HG02763 (cell line): Measurements from ENCODE around the gene GOLGA6A.
"Not testable (repeated sequence)": the region's sequence is repeated elsewhere in the genome, so short reads cannot be mapped to it uniquely, and the experiment has no call there.

ENCODE experiments used
- ATAC-seq: cut with Tn5 transposase; IDR thresholded peaks from one replicate; pipeline ENCODE4 v1.9.1; 2021; ENCODE audit warnings: mild to moderate bottlenecking, moderate library complexity; ENCODE audit not compliant: unreplicated experiment

Gene GOLGA6A

DNA sequence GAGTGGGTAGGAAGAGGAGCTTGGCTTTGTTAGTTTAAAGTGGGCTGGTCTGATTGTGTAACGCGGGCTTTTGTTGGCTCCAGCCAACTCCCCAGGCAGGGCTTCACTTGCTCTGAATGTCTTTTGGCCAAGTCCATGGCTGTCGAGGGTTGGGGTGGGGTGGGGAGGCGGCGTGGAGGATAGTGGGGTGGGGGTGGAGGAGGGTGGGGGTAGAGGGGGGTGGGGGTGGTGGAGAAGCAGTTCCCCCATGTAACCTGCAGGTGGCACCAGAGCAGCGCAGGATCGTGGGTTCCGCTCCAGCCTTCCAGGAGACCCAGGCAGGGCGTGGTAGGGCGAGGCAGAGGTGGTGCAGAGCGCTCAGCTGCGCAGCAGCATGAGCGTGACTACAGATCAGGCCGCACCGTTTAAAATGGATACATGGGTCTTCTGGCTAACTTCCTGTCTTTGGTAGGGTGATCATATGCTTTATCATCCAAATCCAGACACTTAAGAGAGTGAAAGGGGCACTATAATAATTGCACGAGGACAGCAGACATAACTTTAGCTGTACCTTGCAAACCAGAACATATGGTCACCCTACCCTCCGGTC, 28.3 kb downstream of the GOLGA6A start:
- ATAC-seq, result no peak

GRCh38 chr15:74053517-74053916, 28.8 kb downstream of the GOLGA6A start:
- no peak for ATAC-seq

- ATAC-seq, result not testable (repeated sequence)
Measured at GRCh38 chr15:74052271-74053260, 29.8 kb downstream of the GOLGA6A start.

- no peak for ATAC-seq
Measured at GRCh38 chr15:74050556-74051234, 31.7 kb downstream of the GOLGA6A start.

GRCh38 chr15:74050127-74050526, 32.2 kb downstream of the GOLGA6A start:
- ATAC-seq, result no peak

GRCh38 chr15:74046275-74046674, 36.1 kb downstream of the GOLGA6A start:
- ATAC-seq, result no peak

DNA sequence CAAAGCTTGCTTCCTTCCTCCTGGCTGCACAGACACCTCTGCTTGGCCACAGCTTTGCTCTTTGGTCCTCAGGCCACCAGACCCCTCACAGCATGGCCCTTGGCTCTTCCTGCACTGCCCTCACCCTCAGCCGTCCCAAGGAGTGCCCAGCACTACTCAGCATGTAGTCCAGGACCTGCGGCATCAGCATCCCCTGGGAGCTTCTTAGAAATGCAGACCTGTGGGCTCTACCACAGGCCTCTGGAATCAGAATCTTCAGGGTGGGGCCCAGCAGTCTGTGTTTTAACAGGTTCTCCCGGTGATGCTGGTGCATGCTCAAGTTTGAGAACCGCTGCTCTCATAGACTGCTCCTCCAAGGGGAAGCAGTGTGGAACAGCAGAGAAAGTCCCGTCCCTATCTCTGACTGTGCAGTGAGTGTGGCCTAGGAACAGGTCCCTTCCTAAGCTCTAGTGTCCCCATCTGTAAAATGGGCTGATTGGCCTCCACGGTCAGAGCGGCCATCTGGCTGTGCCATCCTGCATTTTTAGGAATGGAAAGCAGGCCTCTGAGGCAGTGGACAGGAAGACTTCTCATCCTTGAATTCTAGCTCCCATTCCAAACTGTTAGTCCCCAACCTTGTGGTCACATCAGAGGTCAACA, 36.6 kb downstream of the GOLGA6A start:
- ATAC-seq, result no peak

DNA sequence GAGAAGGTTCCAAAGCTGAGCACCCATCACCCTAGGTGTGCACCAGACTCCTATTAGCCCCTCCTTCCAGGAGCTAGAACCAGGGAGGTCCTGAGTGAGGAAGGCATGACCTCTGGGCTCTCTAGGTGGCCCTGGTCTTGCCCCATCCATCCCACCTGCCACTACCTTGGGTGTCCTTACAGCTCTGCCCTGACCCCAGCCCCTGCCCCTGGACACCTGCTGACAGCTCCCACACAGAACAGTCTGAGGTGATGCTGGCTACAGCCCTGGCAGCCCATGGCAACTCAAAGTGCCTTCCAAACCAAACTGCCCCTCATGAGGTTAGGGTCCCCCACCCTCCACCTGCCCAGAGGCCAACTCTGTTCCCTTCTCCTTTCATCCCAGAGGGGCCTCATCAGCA, 37.2 kb downstream of the GOLGA6A start:
- ATAC-seq, result no peak

DNA sequence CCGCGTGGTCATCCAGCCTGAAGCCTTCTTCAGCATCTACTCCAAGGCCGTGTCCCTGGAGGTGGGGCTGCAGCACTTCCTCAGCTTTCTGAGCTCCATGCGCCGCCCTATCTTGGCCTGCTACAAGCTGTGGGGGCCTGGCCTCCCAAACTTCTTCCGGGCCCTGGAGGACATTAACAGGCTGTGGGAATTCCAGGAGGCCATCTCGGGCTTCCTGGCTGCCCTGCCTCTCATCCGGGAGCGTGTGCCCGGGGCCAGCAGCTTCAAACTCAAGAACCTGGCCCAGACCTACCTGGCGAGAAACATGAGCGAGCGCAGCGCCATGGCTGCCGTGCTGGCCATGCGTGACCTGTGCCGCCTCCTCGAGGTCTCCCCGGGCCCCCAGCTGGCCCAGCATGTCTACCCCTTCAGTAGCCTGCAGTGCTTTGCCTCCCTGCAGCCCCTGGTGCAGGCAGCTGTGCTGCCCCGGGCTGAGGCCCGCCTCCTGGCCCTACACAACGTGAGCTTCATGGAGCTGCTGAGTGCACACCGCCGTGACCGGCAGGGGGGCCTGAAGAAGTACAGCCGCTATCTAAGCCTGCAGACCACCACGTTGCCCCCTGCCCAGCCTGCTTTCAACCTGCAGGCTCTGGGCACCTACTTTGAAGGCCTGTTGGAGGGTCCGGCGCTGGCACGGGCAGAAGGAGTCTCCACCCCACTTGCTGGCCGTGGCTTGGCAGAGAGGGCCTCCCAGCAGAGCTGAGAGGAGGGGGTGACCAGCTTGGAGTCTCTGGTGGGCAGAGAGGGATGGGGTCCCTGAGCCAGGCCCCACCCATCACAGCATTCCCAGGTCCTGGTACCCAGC, 37.9 kb downstream of the GOLGA6A start:
- no peak for ATAC-seq

- ATAC-seq, result no peak
Measured at GRCh38 chr15:74043425-74044266, 38.7 kb downstream of the GOLGA6A start.

- ATAC-seq, result no peak
Measured at GRCh38 chr15:74042603-74043424, 39.5 kb downstream of the GOLGA6A start.

DNA sequence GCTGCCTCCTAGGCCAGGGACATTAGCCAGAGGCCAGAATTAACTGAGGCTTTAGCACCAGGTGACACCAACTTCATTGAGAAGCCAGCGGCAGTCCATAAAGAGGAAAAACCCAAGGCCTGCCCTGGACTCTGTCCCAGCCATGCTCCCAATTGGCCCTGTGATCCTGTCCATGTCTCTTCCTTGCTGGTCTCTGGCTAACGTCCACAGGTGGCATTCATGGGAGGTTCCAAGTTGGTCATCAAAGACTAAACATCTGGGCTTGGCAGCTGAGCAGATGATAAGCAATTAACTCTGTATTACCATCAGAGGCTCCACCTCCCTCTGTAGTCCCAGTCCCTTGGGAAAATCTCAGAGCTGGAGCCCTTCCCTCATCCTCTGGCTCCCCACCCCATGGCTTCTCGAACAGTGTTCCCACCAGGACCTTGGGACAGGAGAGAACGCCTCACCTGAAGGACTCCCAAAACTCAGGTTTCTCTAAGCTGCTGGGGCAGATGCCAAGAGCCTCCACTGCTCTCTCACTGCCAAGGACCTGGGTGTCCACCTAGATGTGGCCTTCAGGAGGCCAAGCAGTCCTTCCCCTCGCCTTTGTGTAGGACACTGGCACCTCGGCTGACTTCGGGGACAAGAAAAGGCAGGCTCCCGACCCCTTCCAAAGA, 40.4 kb downstream of the GOLGA6A start:
- ATAC-seq, result no peak

- ATAC-seq, result no peak
Measured at GRCh38 chr15:74041311-74041756, 41.0 kb downstream of the GOLGA6A start.

DNA sequence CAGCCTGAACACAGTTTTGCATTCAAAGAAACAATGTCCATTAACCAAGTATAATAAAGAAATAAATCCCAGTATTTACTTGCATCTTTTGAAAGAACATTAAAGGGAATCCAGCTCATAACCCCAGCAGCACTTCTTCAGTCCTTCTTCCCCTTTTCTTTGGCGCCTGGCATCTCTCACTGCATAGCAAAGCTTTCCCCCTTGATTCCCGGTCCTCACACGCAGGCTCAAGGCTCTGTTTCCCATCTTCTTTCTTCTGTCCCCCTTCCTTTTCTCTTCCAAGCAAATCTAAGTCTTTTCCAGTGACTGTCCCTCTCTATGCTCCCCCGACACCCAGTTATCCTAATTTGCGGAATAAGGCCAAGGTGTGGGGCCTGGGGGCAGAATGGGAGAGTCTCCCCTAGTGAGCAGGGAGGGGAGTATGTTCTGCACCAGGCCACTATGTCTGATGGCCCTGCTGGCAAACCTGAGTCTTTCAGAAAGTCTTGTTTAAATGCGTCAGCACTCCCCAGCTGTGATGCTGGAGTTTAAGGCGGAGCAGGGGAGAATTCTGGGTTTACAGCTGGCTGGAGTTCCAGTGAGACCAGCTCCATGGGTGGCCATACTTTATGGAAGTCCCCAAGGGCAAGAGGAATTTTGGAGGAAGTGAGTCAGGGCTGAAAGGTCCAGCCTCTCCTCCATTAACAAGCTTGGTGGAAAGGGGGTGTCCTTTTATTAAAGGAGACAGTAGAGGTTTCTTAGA, 42.1 kb downstream of the GOLGA6A start:
- ATAC-seq, result no peak

DNA sequence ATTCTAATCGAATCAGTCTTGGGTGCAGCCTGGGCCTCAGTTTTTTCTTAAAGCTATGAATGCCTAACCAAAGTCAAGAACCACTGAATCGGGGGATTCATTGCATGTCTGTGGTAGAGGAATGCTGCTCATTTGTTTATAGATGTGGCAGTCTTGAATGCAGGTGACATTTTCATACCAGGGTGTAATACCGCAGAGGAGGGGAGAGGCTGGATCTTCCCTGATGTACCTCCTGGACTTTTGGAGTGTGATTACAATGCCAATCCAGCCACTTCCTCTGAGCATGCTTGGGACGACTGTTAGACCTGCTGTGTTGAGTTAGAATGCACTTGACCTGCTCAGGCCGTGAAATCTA, 42.7 kb downstream of the GOLGA6A start:
- no peak for ATAC-seq

GRCh38 chr15:74038707-74039655, 43.4 kb downstream of the GOLGA6A start:
- no peak for ATAC-seq
